OCI-LY1 (cell line): ENCODE measurements around the gene GMEB1.
"Not testable (repeated sequence)": the region's sequence is repeated elsewhere in the genome, so short reads cannot be mapped to it uniquely, and the experiment has no call there.

Experiments used
- EZH2 ChIP-seq: fragments of 200-600 bp; sonication (generic), shearing (Covaris generic); IDR thresholded peaks from 2 replicates; pipeline ENCODE4 v1.8.0; 2017; ENCODE audit warnings: borderline replicate concordance, mixed run types, mild to moderate bottlenecking, antibody characterized with exemption, low read length, moderate library complexity, mixed read lengths
- TF ChIP-seq, protein P1 (sequence below): fragments of 200-600 bp; sonication (generic), shearing (Covaris generic); IDR thresholded peaks from 2 replicates; pipeline ENCODE4 v1.5.1; 2017; ENCODE audit warnings: mild to moderate bottlenecking, antibody characterized with exemption, low read length, moderate library complexity, mixed read lengths

DNA sequence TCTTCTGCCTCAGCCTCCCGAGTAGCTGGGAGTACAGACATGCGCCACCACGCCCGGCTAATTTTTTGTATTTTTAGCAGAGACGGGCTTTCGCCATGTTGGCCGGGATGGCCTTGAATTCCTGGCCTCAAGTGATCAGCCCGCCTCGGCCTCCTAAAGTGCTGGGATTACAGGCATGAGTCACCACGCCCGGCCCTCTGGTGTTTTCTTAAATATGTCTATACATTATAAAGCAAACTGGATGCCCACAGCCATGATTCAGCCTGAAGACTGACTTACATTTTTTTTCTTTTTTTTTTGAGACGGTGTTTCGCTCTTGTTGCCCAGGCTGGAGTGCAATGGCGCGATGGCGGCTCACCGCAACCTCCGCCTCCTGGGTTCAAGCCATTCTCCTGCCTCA is 53.3 kb downstream of the GMEB1 start:
- TF ChIP-seq, protein P1, sequence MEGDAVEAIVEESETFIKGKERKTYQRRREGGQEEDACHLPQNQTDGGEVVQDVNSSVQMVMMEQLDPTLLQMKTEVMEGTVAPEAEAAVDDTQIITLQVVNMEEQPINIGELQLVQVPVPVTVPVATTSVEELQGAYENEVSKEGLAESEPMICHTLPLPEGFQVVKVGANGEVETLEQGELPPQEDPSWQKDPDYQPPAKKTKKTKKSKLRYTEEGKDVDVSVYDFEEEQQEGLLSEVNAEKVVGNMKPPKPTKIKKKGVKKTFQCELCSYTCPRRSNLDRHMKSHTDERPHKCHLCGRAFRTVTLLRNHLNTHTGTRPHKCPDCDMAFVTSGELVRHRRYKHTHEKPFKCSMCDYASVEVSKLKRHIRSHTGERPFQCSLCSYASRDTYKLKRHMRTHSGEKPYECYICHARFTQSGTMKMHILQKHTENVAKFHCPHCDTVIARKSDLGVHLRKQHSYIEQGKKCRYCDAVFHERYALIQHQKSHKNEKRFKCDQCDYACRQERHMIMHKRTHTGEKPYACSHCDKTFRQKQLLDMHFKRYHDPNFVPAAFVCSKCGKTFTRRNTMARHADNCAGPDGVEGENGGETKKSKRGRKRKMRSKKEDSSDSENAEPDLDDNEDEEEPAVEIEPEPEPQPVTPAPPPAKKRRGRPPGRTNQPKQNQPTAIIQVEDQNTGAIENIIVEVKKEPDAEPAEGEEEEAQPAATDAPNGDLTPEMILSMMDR = not testable (repeated sequence)
- not testable (repeated sequence) for TF ChIP-seq EZH2
